Lower lobe of right lung (tissue), 2 donors: ENCODE results near the gene ZNF595. TPM values are rescaled to one million over a fixed set of nuclear protein-coding genes. Genes with fewer than 3 reads are reported as not detected.

Experiments
- ATAC-seq, 2 donors: fragments of 200-7000 bp; cut with Tn5 transposase; one replicate each; pipeline ENCODE4 v1.9.1; 2020 to 2022; ENCODE audit warnings: mild to moderate bottlenecking in 2 of 2, moderate library complexity in 2 of 2
- DNase-seq: peaks from one replicate; pipeline ENCODE4 v3.0.0-alpha.2; 2020
- H3K27ac ChIP-seq: fragments of 200-600 bp; one replicate; pipeline ENCODE4 v1.8.0; 2022
- H3K27me3 ChIP-seq: fragments of 200-600 bp; one replicate; pipeline ENCODE4 v1.8.0; 2022; ENCODE audit warnings: low read depth
- H3K36me3 ChIP-seq: fragments of 200-600 bp; one replicate; pipeline ENCODE4 v1.8.0; 2022; ENCODE audit warnings: mild to moderate bottlenecking
- H3K4me1 ChIP-seq: fragments of 200-600 bp; one replicate; pipeline ENCODE4 v1.8.0; 2022
- H3K4me3 ChIP-seq: fragments of 200-600 bp; one replicate; pipeline ENCODE4 v1.8.0; 2022; ENCODE audit warnings: mild to moderate bottlenecking
- H3K9me3 ChIP-seq: fragments of 200-600 bp; one replicate; pipeline ENCODE4 v1.8.0; 2022
- CTCF ChIP-seq: fragments of 200-600 bp; IDR thresholded peaks from one replicate; pipeline ENCODE4 v1.8.0; 2022; ENCODE audit warnings: antibody characterized with exemption, mild to moderate bottlenecking
- intact Hi-C: fragments of 100-400 bp; cut with DNase I; formaldehyde crosslinking; loops from one replicate; pipeline ENCODE4 v1.11.0; 2022
- total RNA-seq: library from RNA; stranded (reverse); fragmentation: NEBNext Ultra II Directional; extraction: Animal tissue kit (Norgen Biotek cat#: 25700); gene quantifications from one replicate; pipeline ENCODE4 v1.2.1, GENCODE V29; 2021
- donor health status: DM: no; HTN: yes; CAD: no; lungs with severe emphysema.

Gene ZNF595
- total RNA-seq, 1 donor from 2014 or later = 14.6 TPM

GRCh38 chr4:124275-125081, 71.4 kb downstream of the ZNF595 start, which contains the start of gene ZNF718:
ZNF718 (plus strand) TSS chr4:124501; CDS start chr4:124671, 170 bp downstream.
- intact Hi-C loops = no loop called here
- peak within 1 kb of the TSS; percentile 87 for H3K27ac ChIP-seq
- ATAC-seq (peak; percentile 99 to 100), DNase-seq (peak; percentile 93)
- H3K27me3 ChIP-seq = no peaks in the 10 kb centered on the region
- peaks cover 12% of the 10 kb centered on the region for H3K36me3 ChIP-seq
- H3K9me3 ChIP-seq = peaks cover 12% of the 10 kb centered on the region
- peak within 1 kb of the TSS; percentile 88 for H3K4me3 ChIP-seq
- TF ChIP-seq CTCF = no peak
- peaks cover 16% of the 10 kb centered on the region for H3K4me1 ChIP-seq

- peak; percentile 49 to 64 for ATAC-seq
Observed at GRCh38 chr4:125091-125771, 72.1 kb downstream of the ZNF595 start.

GRCh38 chr4:125833-126232, 72.7 kb downstream of the ZNF595 start:
- ATAC-seq (no peak), DNase-seq (no peak)
- intact Hi-C loops = no loop called here
- no peak overlapping the region for H3K27ac ChIP-seq
- peaks cover 7% of the 10 kb centered on the region for H3K9me3 ChIP-seq
- peak overlapping the region; percentile 88 for H3K4me3 ChIP-seq
- peaks cover 12% of the 10 kb centered on the region for H3K36me3 ChIP-seq
- no peaks in the 10 kb centered on the region for H3K27me3 ChIP-seq
- no peak for TF ChIP-seq CTCF
- H3K4me1 ChIP-seq = peaks cover 16% of the 10 kb centered on the region

More at GRCh38 chr4:125091-125771, 72.1 kb downstream of the ZNF595 start:
- peaks cover 16% of the 10 kb centered on the region for H3K4me1 ChIP-seq
- TF ChIP-seq CTCF = no peak
- H3K27ac ChIP-seq = peak overlapping the region; percentile 87
- peaks cover 12% of the 10 kb centered on the region for H3K36me3 ChIP-seq
- intact Hi-C loops = no loop called here
- peaks cover 7% of the 10 kb centered on the region for H3K9me3 ChIP-seq
- DNase-seq = peak; percentile 66
- H3K4me3 ChIP-seq = peak overlapping the region; percentile 88
- H3K27me3 ChIP-seq = no peaks in the 10 kb centered on the region

GRCh38 chr4:132483-132882, 79.4 kb downstream of the ZNF595 start:
- intact Hi-C loops = no loop called here
- peaks cover 26% of the 10 kb centered on the region for H3K9me3 ChIP-seq
- no peaks in the 10 kb centered on the region for H3K27me3 ChIP-seq
- ATAC-seq (no peak), DNase-seq (no peak)
- no peaks in the 10 kb centered on the region for H3K4me1 ChIP-seq
- peaks cover 39% of the 10 kb centered on the region for H3K36me3 ChIP-seq
- H3K27ac ChIP-seq = no peak overlapping the region
- no peak overlapping the region for H3K4me3 ChIP-seq
- TF ChIP-seq CTCF = no peak

Other genes with a start within 250 kb of the ZNF595 start
- 9.8 TPM for gene ZNF718, start 71.2 kb downstream of the ZNF595 start, total RNA-seq